ENCODE results near the gene CBFA2T3. TPM values are rescaled to one million over a fixed set of nuclear protein-coding genes. Genes with fewer than 3 reads are reported as not detected.

Gene CBFA2T3
- total RNA-seq, 2 experiments from 2014 or later = 0.21 TPM; not detected in 1

DNA sequence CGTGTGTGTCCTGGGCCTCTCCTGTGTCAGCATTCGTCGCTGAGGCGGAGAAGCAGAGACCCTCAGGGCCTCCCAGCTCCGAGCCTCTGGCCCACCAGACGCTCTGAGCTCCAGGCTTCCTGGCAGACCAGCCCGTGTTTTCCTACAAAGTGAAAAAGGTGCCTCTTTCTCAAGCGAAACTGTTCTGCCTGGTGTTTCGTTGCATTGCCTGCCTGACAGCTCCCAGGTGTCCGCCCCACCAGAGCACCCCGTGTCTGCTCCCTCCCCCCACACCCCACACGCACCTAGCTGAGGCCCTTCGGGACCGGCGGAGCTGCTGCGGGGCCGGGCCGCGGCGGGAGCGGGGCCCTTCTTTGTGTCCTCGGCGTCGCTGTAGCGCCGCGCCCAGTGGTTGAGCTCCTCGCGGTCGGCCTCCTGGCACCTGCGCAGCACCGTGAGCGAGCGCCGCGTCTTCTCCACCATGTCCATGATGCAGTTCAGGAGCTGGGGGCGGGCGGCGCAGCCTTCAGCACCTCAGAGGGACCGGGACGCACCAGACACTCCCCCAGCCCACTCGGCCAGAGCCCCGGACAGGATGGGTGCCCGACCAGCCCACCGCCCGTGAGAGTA is 95.9 kb downstream of the CBFA2T3 start:
- ATAC-seq = no peak
- H3K36me3 Mint-ChIP-seq = no peaks in the 10 kb centered on the region
- no peak for DNase-seq
- CTCF ChIA-PET = no interaction called here
- H3K27me3 Mint-ChIP-seq = no peaks in the 10 kb centered on the region
- H3K4me1 Mint-ChIP-seq = no peaks in the 10 kb centered on the region
- no peak overlapping the region for H3K27ac Mint-ChIP-seq
- H3K4me3 Mint-ChIP-seq = no peak overlapping the region
- no peaks in the 10 kb centered on the region for H3K9me3 Mint-ChIP-seq (ENCODE audit: low read depth)

DNA sequence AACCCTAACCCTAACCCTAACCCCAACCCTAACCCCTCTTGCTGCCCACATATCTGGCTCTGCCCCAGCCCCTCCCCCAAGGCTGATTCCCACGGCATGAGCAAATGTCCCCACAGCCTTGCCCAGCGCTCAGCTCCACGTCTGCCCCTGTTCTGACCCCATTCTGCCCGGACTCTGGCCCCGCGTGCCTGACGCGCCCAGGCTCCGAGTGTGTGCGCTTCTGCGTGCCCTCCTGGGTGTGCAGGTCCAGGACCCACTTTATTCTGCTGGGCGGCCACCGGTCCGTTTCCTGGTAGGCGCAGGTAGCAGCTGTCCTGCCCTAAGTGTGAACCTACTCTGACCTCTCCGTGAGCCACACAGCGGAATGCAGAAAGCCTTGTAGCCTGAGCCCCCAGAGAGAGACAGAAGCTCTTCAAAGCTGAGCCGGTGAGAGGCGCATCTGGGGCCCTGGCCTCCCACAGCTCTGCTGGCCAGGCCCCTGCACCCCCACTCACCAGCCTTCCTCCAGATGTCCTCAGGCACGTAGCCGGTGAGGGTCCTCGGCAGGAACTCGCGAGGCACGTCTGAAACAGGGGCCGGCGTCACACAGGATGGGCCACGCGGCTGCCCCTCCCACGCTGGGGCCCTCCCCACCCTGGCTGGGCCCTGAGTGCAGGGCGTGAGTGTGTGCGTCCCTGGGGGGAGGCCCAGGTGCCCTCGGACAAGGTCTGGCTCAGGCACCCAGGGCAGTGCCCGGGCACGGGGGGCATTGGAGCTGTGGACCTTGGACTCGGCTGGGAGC is 96.6 kb downstream of the CBFA2T3 start:
- no peaks in the 10 kb centered on the region for H3K4me1 Mint-ChIP-seq
- no peak overlapping the region for H3K27ac Mint-ChIP-seq
- H3K36me3 Mint-ChIP-seq = no peaks in the 10 kb centered on the region
- no peaks in the 10 kb centered on the region for H3K27me3 Mint-ChIP-seq
- ATAC-seq = no peak
- DNase-seq = no peak
- no peak overlapping the region for H3K4me3 Mint-ChIP-seq
- CTCF ChIA-PET = no interaction called here
- no peaks in the 10 kb centered on the region for H3K9me3 Mint-ChIP-seq (ENCODE audit: low read depth)

DNA sequence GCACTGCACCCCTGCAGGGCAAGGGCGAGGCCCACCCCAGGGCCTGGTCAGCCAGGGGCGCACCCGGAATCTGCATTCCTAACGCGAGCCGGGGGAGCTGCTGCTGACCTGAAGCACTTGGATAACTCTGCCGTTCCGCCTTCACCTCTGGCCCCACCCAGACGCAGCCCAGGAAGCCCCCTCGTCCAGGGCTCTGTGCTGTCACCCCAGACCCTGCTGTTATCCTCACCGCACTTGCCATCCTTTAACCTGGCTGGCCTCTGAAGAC is 97.3 kb downstream of the CBFA2T3 start:
- ATAC-seq = no peak
- Mint-ChIP-seq H3K4me1 (no peaks in the 10 kb centered on the region), H3K4me3 (no peak overlapping the region), H3K36me3 (no peaks in the 10 kb centered on the region), H3K9me3 (ENCODE audit: low read depth) (no peaks in the 10 kb centered on the region), H3K27ac (no peak overlapping the region), H3K27me3 (no peaks in the 10 kb centered on the region)
- DNase-seq = no peak
- CTCF ChIA-PET = no interaction called here

DNA sequence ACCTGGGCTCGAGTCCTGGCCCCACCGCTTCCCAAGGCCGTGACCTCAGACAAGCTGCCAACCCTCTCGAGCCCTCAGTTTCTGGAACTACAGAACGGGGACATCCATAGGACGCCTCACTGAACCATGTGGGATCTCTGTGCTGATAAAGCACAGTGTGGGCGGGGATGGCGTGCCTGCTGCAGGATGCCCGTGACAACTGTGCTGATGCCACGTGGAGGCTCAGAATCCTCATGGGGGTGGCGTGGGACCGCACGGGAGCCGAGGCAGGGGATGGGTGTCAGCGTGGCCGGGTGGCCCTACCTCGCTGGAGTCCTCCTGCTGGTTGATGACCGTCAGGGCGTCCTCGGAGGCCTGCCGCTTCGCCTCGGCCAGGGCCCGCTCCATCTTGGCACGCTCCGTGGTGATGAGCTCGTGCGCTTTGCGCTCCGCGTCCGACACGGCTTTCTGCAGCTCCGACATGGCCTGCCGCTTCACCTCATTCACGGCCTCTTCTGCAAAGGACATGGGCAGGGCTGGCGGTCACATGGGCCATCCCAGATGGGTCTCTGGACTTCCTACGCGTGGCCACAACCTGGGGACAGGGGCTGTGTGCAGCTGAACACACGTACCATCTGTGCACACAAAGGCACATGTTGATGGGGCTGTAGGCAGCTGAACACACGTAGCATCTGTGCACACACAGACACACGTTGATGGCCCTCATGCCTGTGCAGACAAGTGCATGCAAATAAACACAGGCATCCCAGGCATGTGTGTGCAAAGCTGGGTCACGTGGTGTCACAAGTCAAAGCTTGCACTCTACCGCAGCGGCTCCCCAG is 97.8 kb downstream of the CBFA2T3 start:
- DNase-seq (no peak), ATAC-seq (no peak)
- Mint-ChIP-seq H3K27ac (no peak overlapping the region), H3K36me3 (no peaks in the 10 kb centered on the region), H3K9me3 (ENCODE audit: low read depth) (no peaks in the 10 kb centered on the region), H3K27me3 (no peaks in the 10 kb centered on the region), H3K4me1 (no peaks in the 10 kb centered on the region), H3K4me3 (no peak overlapping the region)
- CTCF ChIA-PET = no interaction called here

DNA sequence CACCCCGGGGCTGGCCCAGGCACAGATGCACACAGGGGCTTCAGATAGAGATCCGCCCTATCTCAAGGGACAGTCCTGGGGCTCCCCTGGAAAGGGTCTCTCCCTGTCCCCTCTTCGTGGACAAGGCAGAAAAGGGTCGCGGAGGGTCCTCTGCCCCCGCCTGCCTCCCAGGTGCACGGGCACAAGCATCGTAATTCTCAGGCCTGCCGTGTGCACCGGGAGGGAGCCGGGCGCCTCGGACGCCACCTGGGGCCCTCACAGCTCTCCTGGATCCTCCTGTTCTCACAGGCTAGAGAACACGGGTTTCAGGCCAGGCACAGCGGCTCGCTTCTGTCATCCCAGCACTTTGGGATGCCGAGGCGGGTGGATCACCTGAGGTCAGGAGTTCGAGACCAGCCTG is 98.7 kb downstream of the CBFA2T3 start:
- H3K9me3 Mint-ChIP-seq (ENCODE audit: low read depth) = no peaks in the 10 kb centered on the region
- no peak for DNase-seq
- H3K36me3 Mint-ChIP-seq = no peaks in the 10 kb centered on the region
- ATAC-seq = no peak
- no peaks in the 10 kb centered on the region for H3K4me1 Mint-ChIP-seq
- no peak overlapping the region for H3K4me3 Mint-ChIP-seq
- no peaks in the 10 kb centered on the region for H3K27me3 Mint-ChIP-seq
- CTCF ChIA-PET = no interaction called here
- no peak overlapping the region for H3K27ac Mint-ChIP-seq

DNA sequence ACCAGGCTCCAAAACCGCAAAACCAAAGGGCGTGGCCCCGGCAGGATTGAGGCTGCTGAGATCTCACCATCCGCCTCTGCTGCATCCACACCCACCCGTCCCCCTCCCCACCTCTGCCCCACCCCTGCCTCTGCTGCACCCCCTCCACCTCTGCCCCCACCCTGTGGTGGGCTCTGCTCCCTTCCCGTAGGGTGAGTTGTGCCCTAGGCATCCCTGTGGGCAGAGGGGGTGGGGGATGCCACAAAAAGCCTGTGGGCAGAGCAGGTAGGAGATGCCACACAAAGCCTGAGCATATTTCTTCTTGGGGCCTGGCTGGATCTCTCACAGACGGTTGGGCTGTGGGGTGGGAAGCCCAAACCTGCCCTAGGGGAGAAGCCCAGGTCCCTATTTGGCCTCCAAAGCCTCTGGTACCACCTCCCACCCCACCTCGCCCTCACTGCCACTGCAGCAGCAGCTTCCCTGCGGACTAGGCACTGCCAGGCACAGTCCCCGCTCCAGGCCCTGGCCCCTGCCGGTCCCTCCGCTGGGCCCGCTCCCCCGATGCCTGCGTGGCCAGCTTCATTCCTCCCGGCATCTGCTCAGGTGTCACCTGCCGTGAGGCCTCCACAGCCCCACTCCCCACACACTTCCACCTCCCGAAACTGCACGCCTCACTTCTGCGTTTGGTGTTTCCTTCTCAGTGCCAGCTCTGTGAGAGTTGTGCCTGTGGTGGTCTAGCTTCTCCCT is 99.3 kb downstream of the CBFA2T3 start:
- DNase-seq (no peak), ATAC-seq (no peak)
- Mint-ChIP-seq H3K4me3 (no peak overlapping the region), H3K36me3 (no peaks in the 10 kb centered on the region), H3K27me3 (no peaks in the 10 kb centered on the region), H3K27ac (no peak overlapping the region), H3K4me1 (no peaks in the 10 kb centered on the region), H3K9me3 (ENCODE audit: low read depth) (no peaks in the 10 kb centered on the region)
- CTCF ChIA-PET = no interaction called here

DNA sequence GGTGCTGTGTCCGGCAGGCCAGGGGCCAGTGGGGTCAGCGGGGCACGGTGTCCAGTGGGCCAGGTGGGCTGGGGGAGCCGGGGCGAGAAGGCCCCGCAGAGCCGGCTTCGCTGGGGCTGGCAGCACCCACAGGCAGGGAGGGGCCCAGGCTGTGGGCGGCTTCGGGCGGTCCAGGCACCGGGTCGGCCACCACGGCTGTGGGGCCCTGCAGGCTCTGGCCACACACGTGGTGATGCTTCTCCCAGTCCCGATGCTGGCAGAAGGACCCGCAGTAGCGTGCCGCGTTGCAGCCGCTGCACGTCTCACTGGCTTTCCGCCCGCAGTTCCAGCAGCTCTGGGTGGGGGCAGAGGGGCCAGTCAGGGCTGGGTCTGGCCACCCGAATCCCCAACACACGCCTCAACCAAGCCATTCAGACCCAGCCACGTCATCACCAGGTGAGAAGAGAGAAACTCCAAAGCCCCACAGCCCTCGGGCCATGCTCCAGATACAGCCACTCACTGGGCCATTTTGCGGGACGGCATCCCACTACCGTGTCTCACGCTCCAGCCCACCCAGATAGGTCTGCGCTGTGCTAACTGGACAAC is 100.0 kb downstream of the CBFA2T3 start:
- DNase-seq (no peak), ATAC-seq (no peak)
- CTCF ChIA-PET = no interaction called here
- Mint-ChIP-seq H3K36me3 (no peaks in the 10 kb centered on the region), H3K4me1 (no peaks in the 10 kb centered on the region), H3K27me3 (no peaks in the 10 kb centered on the region), H3K4me3 (no peak overlapping the region), H3K27ac (no peak overlapping the region), H3K9me3 (ENCODE audit: low read depth) (no peaks in the 10 kb centered on the region)

DNA sequence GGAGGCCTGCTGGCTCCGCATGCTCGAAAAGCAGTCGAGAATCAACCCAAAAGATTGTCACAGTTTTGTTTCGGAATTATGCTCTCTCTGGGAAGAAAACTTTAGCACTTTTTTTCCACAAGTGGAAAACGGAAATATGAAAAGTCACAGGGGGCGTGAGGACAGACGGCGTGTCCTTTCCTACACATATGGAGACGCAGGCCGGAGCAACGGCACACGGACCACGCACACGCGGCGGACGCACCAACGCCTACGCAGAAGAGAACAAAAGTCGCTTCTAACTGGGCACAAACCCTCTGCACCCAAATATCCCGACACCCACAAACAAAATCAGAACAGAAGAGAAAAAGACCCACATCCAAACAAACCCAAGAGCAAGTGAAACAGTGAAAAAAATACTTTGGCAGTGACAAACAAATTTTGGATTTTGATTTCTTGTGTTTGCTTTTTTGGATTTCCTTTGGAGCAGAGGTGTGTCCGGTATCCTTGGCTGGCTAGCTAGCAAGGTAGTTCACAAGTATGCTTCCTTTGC is 101.2 kb downstream of the CBFA2T3 start:
- H3K27ac Mint-ChIP-seq = no peak overlapping the region
- peaks cover 6% of the 10 kb centered on the region for H3K27me3 Mint-ChIP-seq
- ATAC-seq (no peak), DNase-seq (no peak)
- H3K4me3 Mint-ChIP-seq = no peak overlapping the region
- CTCF ChIA-PET = interaction anchor here (1.2 kb wide), 1 partner anchor 18 kb away, joined by 7 read pairs; the partner anchor contains the start of genes GALNS and TRAPPC2L
- H3K4me1 Mint-ChIP-seq = no peaks in the 10 kb centered on the region
- H3K36me3 Mint-ChIP-seq = no peaks in the 10 kb centered on the region
- H3K9me3 Mint-ChIP-seq (ENCODE audit: low read depth) = no peaks in the 10 kb centered on the region

DNA sequence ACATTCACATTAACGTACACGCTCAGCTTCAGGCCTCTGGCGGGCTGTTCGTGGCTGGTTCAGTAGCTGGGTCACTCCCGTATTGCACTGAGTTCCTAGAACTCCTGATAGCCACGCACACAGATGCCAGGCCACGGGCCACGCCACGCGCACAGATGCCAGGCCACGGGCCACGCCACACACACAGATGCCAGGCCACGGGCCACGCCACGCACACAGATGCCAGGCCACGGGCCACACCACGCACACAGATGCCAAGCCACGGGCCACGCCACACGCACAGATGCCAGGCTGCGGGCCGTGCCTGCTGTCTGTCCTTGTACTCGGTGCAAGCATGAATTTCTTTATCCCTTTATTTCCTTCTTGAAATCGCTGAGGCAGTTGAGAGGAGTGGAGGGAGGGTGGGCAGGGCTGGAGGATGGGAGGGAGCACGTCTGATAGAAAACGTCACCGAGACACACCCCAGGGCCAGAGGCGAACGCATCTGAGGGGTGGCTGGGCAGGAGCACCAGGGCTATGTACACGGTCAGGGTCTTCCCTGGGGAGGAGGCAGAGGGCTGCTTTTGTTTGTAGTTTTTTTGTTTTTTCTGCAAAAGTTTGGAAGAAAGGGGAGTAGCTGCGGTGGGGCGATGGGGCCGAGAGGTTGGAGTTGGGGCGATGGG is 101.9 kb downstream of the CBFA2T3 start:
- H3K4me1 Mint-ChIP-seq = no peaks in the 10 kb centered on the region
- ATAC-seq = no peak
- no peak overlapping the region for H3K27ac Mint-ChIP-seq
- CTCF ChIA-PET = no interaction called here
- H3K4me3 Mint-ChIP-seq = no peak overlapping the region
- H3K36me3 Mint-ChIP-seq = no peaks in the 10 kb centered on the region
- H3K27me3 Mint-ChIP-seq = peaks cover 9% of the 10 kb centered on the region
- no peak for DNase-seq
- no peaks in the 10 kb centered on the region for H3K9me3 Mint-ChIP-seq (ENCODE audit: low read depth)

DNA sequence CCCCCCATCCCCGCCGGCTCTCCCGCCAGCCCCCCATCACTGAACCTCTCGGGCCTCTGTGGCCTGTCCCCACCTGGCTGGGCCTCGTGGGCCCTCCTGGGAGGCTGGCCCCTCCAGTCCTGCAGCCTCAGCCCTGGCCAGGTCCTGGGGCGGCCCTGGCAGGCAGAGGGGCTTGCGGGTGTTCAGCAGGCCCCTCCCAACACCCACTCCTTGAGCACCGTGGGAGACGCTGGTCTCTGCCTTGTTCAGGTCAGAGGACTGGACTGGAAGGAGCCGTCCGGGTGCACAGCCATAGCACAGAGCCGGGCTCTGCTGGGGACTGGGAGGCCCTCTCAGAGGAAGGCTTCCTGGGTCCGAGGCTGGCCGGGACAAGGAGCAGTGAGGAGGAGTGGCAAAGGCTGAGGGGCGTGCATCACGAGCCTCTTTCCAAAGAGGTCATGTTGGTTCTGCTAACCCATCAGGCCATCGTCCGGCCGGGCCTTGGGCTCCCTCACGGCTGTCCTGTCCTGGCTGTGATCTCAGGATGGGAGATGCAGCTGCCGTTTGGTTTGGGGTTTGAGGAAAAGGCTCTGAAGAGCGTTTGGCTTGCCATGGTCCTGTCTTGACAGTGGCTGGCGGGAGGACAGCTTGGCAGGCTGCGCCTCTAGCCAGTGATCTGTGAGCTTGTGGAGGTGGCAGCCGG is 104.2 kb downstream of the CBFA2T3 start:
- no peak for ATAC-seq
- H3K27ac Mint-ChIP-seq = no peak overlapping the region
- CTCF ChIA-PET = no interaction called here

DNA sequence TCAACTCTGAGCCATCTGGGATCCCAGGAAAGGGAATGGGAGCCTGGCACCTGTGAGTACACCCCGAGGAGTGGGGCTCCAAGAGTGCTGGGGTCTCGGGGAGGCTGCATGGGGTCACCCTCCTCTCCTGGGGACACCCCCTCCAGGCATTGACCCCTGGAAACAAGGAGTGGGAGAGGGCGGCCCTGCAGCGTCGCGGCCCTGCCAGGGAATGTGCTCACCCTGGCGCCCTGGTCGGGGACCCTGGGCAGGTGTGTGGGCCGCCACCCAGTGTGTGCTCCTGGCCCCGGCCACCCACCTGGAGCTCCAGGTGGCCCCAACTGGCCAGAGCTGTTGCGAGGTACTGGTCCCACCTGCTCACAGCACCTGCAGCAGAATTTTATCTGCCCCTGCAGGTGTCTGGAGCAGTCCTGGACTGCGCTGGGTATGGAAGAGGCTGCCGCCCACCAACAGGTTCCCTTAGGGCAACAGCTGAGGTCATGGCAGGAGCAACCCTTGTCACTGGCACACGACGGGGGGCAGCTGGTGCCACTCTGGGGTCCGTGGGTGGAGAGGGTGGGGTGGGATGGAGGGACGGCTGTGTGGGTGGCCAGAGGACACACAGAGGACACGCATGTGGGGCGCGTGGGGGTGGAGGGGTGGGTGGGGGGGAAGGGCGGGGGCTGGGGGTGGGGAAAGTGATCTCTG is 105.1 kb downstream of the CBFA2T3 start:
- peaks cover 16% of the 10 kb centered on the region for H3K27me3 Mint-ChIP-seq
- H3K36me3 Mint-ChIP-seq = no peaks in the 10 kb centered on the region
- ATAC-seq (no peak), DNase-seq (no peak)
- no peaks in the 10 kb centered on the region for H3K4me1 Mint-ChIP-seq
- no peak overlapping the region for H3K4me3 Mint-ChIP-seq
- CTCF ChIA-PET = no interaction called here
- no peak overlapping the region for H3K27ac Mint-ChIP-seq
- H3K9me3 Mint-ChIP-seq (ENCODE audit: low read depth) = no peaks in the 10 kb centered on the region

More for the DNA sequence above, 104.2 kb downstream of the CBFA2T3 start:
- H3K9me3 Mint-ChIP-seq (ENCODE audit: low read depth) = no peaks in the 10 kb centered on the region
- DNase-seq = no peak
- no peaks in the 10 kb centered on the region for H3K36me3 Mint-ChIP-seq
- peaks cover 16% of the 10 kb centered on the region for H3K27me3 Mint-ChIP-seq
- H3K4me3 Mint-ChIP-seq = no peak overlapping the region
- H3K4me1 Mint-ChIP-seq = no peaks in the 10 kb centered on the region

DNA sequence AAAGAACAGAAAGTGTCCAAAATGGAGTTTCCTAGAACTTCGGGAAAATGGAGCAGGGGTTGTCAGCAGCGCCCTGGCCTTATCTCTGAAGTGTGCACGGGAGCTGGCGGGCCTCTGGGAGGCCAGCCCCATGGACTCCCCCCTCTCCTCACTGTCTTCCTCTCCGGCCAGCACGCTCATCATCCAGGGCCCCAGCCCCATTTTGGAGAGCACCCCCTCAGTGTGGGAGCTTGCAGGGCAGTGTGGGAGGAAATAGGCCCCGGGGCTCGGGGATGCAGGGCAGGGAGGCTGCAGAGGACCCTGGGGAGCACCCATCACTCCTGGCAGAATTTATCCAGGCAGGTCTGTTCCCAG is 105.7 kb downstream of the CBFA2T3 start:
- Mint-ChIP-seq H3K4me1 (no peaks in the 10 kb centered on the region), H3K27ac (no peak overlapping the region), H3K27me3 (peaks cover 16% of the 10 kb centered on the region), H3K9me3 (ENCODE audit: low read depth) (no peaks in the 10 kb centered on the region), H3K4me3 (no peak overlapping the region), H3K36me3 (no peaks in the 10 kb centered on the region)
- CTCF ChIA-PET = no interaction called here
- ATAC-seq = no peak
- DNase-seq = no peak
